ENCODE results near the gene ST6GALNAC1.

Gene ST6GALNAC1

DNA sequence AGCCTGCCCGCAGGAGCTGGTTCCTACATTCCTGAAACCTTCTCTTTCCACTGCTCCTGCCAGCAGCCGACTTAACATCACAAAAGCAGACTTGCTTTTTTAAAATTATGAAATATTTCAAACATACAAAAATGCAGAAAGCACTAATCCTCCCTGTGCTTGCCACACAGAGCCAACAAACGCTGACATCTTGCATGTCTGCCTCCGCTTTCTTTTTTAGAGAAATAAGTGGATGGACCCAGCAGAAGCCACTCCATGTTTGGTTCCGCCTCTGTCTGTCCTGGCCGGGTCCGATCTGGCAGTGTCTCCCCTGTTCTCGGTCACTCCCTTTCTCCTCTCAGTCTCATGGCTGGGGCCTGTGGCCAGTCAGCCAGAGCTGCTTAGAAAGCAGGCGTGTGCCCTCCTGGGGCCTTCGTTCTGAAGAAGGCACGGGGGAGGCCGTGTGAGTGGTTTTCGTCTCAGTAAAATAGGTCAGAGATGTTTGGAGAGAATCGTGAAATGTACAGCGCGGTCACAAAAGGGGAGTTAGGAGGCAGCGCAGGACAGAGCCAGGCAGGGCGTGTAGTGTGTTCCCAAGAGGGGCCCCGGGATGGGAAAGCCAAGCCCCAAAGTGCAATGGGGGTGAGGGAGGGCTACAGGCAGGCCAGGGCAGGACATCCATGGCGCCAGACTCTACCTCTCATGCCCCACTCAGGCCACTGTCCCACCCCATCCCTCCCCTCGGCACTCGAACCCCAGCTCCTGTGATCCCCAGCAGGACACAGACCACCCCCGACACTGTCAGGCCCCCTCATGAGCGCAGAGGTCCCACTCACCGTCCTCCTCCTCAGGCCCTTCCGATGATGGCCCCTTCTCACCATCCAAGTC lies 44.0 kb upstream of the ST6GALNAC1 start:
- TF ChIP-seq, protein P1, sequence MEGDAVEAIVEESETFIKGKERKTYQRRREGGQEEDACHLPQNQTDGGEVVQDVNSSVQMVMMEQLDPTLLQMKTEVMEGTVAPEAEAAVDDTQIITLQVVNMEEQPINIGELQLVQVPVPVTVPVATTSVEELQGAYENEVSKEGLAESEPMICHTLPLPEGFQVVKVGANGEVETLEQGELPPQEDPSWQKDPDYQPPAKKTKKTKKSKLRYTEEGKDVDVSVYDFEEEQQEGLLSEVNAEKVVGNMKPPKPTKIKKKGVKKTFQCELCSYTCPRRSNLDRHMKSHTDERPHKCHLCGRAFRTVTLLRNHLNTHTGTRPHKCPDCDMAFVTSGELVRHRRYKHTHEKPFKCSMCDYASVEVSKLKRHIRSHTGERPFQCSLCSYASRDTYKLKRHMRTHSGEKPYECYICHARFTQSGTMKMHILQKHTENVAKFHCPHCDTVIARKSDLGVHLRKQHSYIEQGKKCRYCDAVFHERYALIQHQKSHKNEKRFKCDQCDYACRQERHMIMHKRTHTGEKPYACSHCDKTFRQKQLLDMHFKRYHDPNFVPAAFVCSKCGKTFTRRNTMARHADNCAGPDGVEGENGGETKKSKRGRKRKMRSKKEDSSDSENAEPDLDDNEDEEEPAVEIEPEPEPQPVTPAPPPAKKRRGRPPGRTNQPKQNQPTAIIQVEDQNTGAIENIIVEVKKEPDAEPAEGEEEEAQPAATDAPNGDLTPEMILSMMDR (IDR thresholded peaks at IDR 0.05; ENCODE audit: borderline replicate concordance, insufficient read depth, low read depth, low read length), result no peak

DNA sequence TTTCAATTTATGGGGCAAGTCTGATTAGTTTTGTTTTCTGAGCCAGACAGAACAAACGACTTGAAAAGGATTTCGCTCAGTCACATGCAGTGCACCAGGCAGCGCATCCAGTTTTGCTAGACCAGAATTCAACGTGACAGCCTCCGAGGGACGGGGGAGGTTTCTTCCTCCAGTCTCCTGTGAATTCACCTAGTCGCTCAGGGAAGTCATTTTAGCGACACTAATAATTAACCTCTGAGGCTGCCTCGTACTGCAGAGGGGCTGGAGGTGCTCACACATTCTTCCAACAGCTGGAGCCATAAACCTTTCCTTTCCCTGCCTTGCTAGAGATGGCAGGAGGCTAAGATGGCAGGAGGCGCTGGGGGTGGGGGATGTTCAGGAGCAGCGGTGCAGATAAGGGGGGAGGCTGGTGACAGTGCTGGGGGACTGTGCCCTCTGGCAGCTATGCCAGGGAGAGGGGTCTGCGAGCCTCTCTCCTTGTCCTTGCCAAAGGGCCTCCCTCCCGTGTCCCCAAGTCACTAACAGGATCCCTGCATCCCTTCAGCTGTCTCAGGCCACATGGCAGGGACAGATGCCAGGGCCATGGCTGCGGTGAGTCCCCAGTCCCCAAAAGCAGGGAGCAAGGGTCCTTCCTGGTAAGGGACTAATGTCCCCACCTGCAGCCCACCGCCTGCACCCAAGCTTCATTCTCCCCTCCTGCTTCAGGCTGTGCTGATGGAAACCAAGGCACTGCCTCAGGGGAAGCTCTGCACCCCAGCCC lies 43.2 kb upstream of the ST6GALNAC1 start:
- TF ChIP-seq, protein P1 (IDR thresholded peaks at IDR 0.05; ENCODE audit: borderline replicate concordance, insufficient read depth, low read depth, low read length), result no peak
- H3K4me3 ChIP-seq (ENCODE audit: low read depth, low read length), result no peak overlapping the region

More for the DNA sequence above, 44.0 kb upstream of the ST6GALNAC1 start:
- no peak overlapping the region for H3K4me3 ChIP-seq (ENCODE audit: low read depth, low read length)

DNA sequence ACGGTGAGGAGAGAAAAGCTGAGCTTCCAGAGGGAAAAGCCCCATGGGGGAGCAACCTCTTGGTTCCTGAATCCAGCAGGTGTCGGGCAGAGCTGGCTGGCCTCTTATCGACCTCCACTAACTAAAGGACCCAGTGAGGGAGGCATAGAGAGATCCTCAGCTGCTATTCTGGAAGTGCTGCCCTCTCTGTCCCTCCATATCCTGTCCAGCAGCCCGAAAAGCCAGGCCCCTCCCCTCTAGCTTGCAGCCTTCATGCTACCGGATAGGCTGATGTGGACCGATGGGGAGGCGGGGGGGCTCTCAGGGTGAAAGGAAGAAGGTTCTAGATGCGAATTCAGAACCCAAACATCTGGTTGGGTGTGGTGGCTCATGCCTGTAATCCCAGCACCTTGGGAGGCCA lies 42.3 kb upstream of the ST6GALNAC1 start:
- H3K4me3 ChIP-seq (ENCODE audit: low read depth, low read length), result no peak overlapping the region
- TF ChIP-seq, protein P1 (IDR thresholded peaks at IDR 0.05; ENCODE audit: borderline replicate concordance, insufficient read depth, low read depth, low read length), result no peak

DNA sequence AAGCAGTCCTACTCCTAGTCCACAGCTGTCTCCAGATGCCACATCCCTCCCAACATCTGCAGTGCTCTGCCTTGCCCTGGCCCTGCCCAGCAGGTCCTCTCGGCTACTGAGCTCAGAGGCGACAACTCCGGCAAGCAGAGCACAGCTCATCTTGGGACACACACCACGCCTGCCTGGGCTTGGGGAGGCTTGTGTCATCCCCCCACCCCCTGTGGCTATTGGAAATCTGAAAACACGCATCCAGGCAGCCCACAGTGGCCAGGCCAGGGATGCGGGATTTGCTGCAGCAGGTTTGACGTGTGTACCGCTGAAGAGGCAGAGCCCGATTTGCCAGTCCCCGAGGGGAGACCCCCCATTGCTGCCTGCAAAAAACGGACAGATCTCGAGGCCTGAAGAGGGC lies 41.8 kb upstream of the ST6GALNAC1 start:
- H3K4me3 ChIP-seq (ENCODE audit: low read depth, low read length), result no peak overlapping the region
- TF ChIP-seq, protein P1 (IDR thresholded peaks at IDR 0.05; ENCODE audit: borderline replicate concordance, insufficient read depth, low read depth, low read length), result no peak

DNA sequence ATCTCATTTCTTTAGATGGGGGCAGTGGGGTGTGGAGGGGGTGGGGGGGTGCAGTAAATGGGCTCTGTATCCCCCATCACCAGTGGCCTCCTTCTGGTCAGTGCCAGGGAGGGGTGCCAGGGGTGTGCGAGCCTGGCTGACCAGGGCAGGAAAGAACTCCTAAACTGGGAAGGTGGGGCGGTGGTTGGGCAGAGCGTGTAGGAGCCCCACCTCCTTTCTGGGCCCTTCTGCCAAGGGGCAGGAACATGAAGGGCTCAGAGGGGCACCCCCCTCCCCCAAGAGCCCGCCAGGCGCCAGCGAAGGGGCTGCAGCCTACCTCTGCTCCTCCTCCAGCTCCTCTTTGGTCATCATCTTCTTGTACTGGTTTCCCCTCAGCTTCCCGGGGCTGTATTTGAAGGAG lies 41.2 kb upstream of the ST6GALNAC1 start:
- TF ChIP-seq, protein P1 (IDR thresholded peaks at IDR 0.05; ENCODE audit: borderline replicate concordance, insufficient read depth, low read depth, low read length), result no peak
- no peak overlapping the region for H3K4me3 ChIP-seq (ENCODE audit: low read depth, low read length)

DNA sequence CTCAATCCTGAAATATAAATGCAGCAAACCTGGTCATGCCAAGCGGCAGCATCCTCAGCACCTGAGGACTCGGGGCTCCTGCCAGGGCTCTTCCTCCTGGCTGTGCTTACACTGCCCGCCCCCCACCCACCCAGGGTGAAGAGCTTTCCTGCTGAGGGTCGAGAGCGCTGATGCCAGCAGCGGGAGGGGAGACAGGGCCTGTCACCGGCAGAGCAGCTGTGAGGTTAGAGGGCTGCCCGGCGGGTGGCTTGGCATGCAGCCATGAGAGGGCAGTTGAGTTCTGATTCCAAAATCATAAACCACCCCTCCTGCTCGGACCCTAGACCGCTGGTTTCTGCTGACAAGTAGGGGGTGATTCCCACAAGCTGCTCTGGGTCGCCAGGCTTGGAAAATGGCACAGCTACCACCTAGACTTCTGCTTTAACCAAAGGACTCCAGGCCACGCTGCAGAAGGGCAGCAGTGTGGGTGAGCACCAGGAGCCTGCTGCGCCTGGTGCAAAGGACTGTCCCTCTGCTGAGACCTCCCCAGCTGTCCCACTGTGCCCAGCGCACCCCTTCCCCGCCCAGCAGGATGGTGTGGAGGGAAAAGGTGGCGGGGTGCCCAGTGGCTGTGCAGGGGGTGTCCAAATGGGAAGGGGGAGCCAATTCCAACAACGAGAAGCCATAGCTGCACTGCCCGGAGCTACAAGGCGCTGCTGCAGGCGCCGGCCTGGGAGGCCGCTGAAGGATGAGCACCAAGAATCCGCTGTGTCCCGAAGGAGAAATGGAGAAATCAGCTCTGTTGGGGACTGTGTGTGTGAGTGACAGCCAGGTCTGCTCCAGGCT lies 40.6 kb upstream of the ST6GALNAC1 start:
- TF ChIP-seq, protein P1 (IDR thresholded peaks at IDR 0.05; ENCODE audit: borderline replicate concordance, insufficient read depth, low read depth, low read length), result no peak
- no peak overlapping the region for H3K4me3 ChIP-seq (ENCODE audit: low read depth, low read length)
